Measurements from ENCODE around the gene FIGNL2. TPM values are rescaled to one million over a fixed set of nuclear protein-coding genes. Genes with fewer than 3 reads are reported as not detected.

FIGNL2 gene
- total RNA-seq, 1 experiment from 2014 or later, result 0.27 TPM

DNA sequence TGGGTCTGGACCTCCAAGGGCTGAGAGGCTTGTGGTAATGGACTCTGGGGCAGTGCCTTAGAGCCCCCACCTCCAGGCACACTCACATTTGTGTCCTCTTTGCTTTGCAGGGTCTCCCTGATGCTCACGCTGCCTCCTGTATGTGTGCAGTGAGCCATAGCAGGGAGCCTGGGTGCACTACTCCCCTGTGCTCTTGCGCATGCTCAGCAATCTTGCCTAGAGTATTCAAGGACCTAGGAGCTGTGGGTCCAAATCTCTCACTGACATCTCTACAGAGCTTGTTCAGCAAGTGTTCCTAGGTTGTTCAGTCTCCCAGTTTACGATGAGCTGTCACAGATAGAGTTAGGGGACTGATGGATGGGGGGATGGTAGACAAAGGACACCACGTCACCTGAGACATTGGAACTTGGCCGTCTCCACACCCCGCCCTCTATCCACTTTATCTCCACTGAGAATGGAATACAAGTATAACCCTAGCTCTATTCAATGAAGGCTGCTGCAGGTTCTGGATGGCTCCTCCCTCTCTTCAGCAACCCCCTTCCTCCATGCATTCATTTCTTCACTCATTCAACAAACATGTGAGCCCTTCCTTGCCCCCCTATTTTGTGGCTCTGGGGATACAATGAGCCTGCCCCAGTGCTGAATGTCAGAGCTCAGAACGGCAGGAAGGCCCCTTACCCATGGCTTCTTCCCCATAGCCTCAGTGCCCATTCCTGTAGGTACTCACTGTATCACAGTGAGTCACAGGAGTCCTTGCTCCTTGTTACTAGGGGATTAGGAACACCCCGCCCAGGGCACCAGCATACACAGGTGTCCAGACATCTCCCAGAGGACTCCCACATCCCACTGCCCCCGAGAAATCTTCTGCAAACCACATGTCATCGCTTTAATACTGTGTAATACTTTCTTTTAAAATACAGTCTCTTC is 31.2 kb downstream of the FIGNL2 start:
- no peak for DNase-seq (ENCODE audit: low read depth, low spot score)
- no peak overlapping the region for H3K4me2 ChIP-seq (ENCODE audit: low read length)
- no peak overlapping the region for H3K4me3 ChIP-seq (replicated peaks in 1 of 2; ENCODE audit: low read depth in 1 of 2, low read length in 2 of 2)
- ChIA-PET POLR2A (no interaction called here), CTCF (interaction anchor here (1.1 kb wide), 1 partner anchor 285 kb away, joined by 3 read pairs; no protein-coding TSS in a partner anchor), RAD21 (ENCODE audit: low non-redundant PET in 1 of 2, low total read pairs in 2 of 2, uncharacterized antibody in 2 of 2, unreplicated experiment in 2 of 2) (no interaction called here)
- intact Hi-C loops (cut with micrococcal nuclease), result no loop called here
- H2AFZ ChIP-seq (ENCODE audit: low read depth, low read length, poor library complexity, severe bottlenecking), result no peak overlapping the region
- BruUV-seq (replicated peaks), result no TSS peak
- H3K79me2 ChIP-seq (ENCODE audit: insufficient read depth, low read length), result no peaks in the 10 kb centered on the region
- no peak overlapping the region for H3K27ac ChIP-seq (ENCODE audit: low read depth, low read length)
- no peak for ATAC-seq
- peaks cover 2 to 18% of the 10 kb centered on the region in 2 experiments; a peak in 2 of 4 replicates for H3K4me1 ChIP-seq (ENCODE audit: control insufficient read depth in 1 of 2, insufficient read depth in 2 of 2, low read length in 2 of 2)
- TF ChIP-seq, protein P1, sequence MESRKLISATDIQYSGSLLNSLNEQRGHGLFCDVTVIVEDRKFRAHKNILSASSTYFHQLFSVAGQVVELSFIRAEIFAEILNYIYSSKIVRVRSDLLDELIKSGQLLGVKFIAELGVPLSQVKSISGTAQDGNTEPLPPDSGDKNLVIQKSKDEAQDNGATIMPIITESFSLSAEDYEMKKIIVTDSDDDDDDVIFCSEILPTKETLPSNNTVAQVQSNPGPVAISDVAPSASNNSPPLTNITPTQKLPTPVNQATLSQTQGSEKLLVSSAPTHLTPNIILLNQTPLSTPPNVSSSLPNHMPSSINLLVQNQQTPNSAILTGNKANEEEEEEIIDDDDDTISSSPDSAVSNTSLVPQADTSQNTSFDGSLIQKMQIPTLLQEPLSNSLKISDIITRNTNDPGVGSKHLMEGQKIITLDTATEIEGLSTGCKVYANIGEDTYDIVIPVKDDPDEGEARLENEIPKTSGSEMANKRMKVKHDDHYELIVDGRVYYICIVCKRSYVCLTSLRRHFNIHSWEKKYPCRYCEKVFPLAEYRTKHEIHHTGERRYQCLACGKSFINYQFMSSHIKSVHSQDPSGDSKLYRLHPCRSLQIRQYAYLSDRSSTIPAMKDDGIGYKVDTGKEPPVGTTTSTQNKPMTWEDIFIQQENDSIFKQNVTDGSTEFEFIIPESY (IDR thresholded peaks at IDR 0.05; ENCODE audit: extremely low read depth, insufficient replicate concordance, low read length), result no peak
- TF ChIP-seq EGR1 (IDR thresholded peaks at IDR 0.05; ENCODE audit: low read depth) (no peak), ZNF274 (IDR thresholded peaks at IDR 0.05; ENCODE audit: low read depth, low read length) (no peak), YY1 (IDR thresholded peaks at IDR 0.05; ENCODE audit: extremely low read depth, insufficient replicate concordance, low read depth, low read length) (no peak), ELF1 (IDR thresholded peaks at IDR 0.05; ENCODE audit: borderline replicate concordance, low read depth) (no peak), POLR2AphosphoS5 (IDR thresholded peaks at IDR 0.05; ENCODE audit: low read depth, low read length) (no peak), REST (IDR thresholded peaks at IDR 0.05; ENCODE audit: low read depth) (no peak), TCF7L2 (IDR thresholded peaks at IDR 0.05; ENCODE audit: borderline replicate concordance, extremely low read depth, insufficient read depth, insufficient read length) (no peak), CEBPB (IDR thresholded peaks at IDR 0.05; ENCODE audit: low read depth) (no peak), SRF (IDR thresholded peaks at IDR 0.05; ENCODE audit: low read depth) (no peak), EZH2phosphoT487 (IDR thresholded peaks at IDR 0.05; ENCODE audit: borderline replicate concordance) (no peak)
- TF ChIP-seq, protein P2, sequence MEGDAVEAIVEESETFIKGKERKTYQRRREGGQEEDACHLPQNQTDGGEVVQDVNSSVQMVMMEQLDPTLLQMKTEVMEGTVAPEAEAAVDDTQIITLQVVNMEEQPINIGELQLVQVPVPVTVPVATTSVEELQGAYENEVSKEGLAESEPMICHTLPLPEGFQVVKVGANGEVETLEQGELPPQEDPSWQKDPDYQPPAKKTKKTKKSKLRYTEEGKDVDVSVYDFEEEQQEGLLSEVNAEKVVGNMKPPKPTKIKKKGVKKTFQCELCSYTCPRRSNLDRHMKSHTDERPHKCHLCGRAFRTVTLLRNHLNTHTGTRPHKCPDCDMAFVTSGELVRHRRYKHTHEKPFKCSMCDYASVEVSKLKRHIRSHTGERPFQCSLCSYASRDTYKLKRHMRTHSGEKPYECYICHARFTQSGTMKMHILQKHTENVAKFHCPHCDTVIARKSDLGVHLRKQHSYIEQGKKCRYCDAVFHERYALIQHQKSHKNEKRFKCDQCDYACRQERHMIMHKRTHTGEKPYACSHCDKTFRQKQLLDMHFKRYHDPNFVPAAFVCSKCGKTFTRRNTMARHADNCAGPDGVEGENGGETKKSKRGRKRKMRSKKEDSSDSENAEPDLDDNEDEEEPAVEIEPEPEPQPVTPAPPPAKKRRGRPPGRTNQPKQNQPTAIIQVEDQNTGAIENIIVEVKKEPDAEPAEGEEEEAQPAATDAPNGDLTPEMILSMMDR (IDR thresholded peaks at IDR 0.05 in 2 of 3, conservative IDR thresholded peaks at IDR 0.05 in 1 of 3; ENCODE audit: borderline replicate concordance in 1 of 3, insufficient read depth in 1 of 3, low read depth in 2 of 3, low read length in 2 of 3), result no peak
- TF ChIP-seq, protein P3, sequence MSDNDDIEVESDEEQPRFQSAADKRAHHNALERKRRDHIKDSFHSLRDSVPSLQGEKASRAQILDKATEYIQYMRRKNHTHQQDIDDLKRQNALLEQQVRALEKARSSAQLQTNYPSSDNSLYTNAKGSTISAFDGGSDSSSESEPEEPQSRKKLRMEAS (IDR thresholded peaks at IDR 0.05), result no peak
- H3K9ac ChIP-seq (ENCODE audit: low read length), result no peak overlapping the region
- H4K20me1 ChIP-seq (ENCODE audit: insufficient read depth), result no peaks in the 10 kb centered on the region
- H3K9me2 ChIP-seq (ENCODE audit: insufficient read depth), result no peaks in the 10 kb centered on the region
- H3K36me3 ChIP-seq (ENCODE audit: control insufficient read depth in 1 of 2, insufficient read depth in 2 of 2, low read length in 2 of 2), result no peaks in the 10 kb centered on the region
- H3K9me3 ChIP-seq (ENCODE audit: control insufficient read depth in 1 of 2, insufficient read depth in 1 of 2, low read depth in 1 of 2, low read length in 2 of 2), result no peaks in the 10 kb centered on the region
- H3K27me3 ChIP-seq (ENCODE audit: insufficient read depth, low read length), result no peaks in the 10 kb centered on the region
